Diencephalon (tissue), 1 donor: ENCODE measurements around the gene DCUN1D5. TPM values are rescaled to one million over a fixed set of nuclear protein-coding genes. Genes with fewer than 3 reads are reported as not detected.

Experiments used
- total RNA-seq: library from RNA; depleted of rRNA; stranded (reverse); fragments of >200 nt; gene quantifications from one replicate; pipeline ENCODE4 v1.2.3, GENCODE V29; 2014

Gene DCUN1D5
- 52.1 TPM for total RNA-seq

DNA sequence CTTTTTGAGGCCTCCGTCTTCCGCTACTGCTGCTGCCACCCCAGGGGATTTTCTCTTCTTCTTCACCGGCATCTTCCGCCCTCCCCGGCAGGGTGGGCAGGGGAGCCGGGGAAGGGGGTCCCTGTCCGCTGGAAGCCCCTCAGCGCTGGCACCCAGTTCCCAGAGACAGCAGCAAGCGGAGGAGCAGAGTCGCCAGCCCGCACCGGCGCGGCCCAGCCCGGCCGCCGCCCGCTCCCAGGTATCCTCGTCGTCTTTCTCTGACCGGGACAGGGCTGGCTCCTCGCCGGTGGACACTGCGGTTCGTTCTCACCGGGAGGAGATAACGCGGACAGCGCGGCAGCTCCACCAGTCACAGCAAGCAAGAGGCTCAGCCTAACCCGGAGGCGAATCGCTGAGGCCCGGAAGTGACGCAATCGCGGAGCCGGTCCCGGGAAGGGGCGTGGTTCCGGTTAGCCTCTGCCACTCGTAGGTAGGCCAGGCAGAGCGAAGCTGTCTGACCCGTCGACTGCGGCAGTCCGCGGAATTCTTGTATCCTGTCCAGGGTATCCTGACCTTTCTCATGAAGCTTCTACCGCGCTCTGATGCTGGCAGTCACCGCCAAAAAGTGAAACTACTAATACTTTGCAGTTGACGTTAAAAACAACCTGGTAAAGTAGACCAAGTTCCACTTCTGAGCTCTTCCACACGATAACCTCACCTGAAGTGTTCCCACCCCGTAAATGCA lies at the start of gene DCUN1D5:
TSS of gene DCUN1D5 (minus strand) at position 360 of the 724 bp plus-strand sequence. CDS start at position 72, 288 bp downstream.

DNA sequence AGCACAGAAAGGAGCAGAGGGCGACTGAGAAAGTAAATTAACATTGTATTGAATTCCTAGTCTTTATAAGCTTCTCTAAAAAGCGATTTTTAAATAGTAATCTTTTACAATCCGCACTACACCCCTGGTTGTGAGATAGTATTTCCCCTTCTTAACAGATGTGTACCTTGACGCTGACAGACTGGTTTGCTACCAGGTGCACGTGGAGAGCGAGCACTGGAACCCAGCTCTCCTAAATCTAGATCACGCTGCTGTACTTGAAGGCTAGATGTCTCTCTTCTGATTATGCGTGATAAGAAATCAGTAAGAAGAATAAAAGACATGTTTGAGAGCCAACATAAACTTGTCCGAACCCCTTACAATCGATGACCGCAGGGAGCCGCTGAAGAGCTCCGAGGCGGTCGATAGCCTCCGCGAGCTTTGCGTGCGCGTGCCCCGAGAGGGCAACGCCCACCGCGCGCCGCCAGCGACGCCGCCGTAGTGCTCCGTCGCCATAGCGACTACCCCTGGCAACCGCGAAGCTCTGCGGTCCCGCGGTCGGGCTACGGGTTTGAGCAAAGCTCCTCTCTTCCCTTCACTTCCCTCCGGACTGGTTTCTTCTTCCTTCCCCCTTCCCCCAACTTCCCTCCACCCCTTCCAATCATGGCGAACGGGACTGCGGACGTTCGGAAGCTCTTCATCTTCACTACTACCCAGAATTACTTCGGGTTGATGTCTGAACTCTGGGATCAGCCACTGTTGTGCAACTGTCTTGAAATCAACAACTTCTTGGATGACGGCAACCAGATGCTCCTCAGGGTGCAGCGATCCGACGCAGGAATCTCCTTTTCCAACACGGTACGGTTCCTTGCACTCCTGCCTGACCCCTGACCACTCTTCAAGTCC lies 17.2 kb upstream of the DCUN1D5 start, which contains the start of gene DYNC2H1:
TSS of gene DYNC2H1 (plus strand) at position 494 of the 885 bp plus-strand sequence. CDS start at position 643, 149 bp downstream.

Other genes with a start within 250 kb of the DCUN1D5 start
- gene MMP3, start 248.6 kb downstream of the DCUN1D5 start, total RNA-seq, result not detected
- gene MMP12, start 217.2 kb downstream of the DCUN1D5 start, total RNA-seq, result not detected
- not detected for gene MMP13, start 136.4 kb downstream of the DCUN1D5 start, total RNA-seq
- gene DYNC2H1, start 17.3 kb upstream of the DCUN1D5 start, total RNA-seq, result 103 TPM